HepG2 (cell line): Measurements from ENCODE around the gene ERO1A. TPM values are rescaled to one million over a fixed set of nuclear protein-coding genes. Genes with fewer than 3 reads are reported as not detected.
A peak's percentile ranks its signal among the peaks of the same experiment; 100 is the strongest.

Experiments
- ARNT2 ChIP-seq: sonication (generic); formaldehyde crosslinking; IDR thresholded peaks from 2 replicates; pipeline ENCODE4 v1.8.0; 2022; ENCODE audit warnings: mild to moderate bottlenecking, low read depth, missing genetic modification reagents, moderate library complexity
- ASH2L ChIP-seq: fragments of 300-600, 200-600 bp; sonication (generic); IDR thresholded peaks from 2 replicates; pipeline ENCODE4 v1.7.0; 2017; ENCODE audit warnings: low read depth, mild to moderate bottlenecking, moderate library complexity, mixed read lengths, low read length; ENCODE audit not compliant: insufficient read length
- ATF6 ChIP-seq: sonication (generic); formaldehyde crosslinking; conservative IDR thresholded peaks from 2 replicates; pipeline ENCODE4 v1.4.0; 2020; ENCODE audit warnings: missing genetic modification reagents
- CREB1 ChIP-seq, 2 experiments: fragments of 450-650 bp in 1 of 2; IDR thresholded peaks; 2 replicates each; pipeline ENCODE4 v1.6.1; 2016 to 2017; ENCODE audit warnings: control low read depth in 1 of 2, mild to moderate bottlenecking in 1 of 2, missing compliant biosample characterization in 1 of 2, missing genetic modification characterization in 1 of 2
- EHMT2 ChIP-seq: fragments of 200-600 bp; sonication (generic); IDR thresholded peaks from 2 replicates; pipeline ENCODE4 v1.7.0; 2017; ENCODE audit warnings: antibody characterized with exemption, low read depth, low read length, borderline replicate concordance
- FOXP4 ChIP-seq: sonication (generic); formaldehyde crosslinking; IDR thresholded peaks from 2 replicates; pipeline ENCODE4 v1.4.0; 2020; ENCODE audit warnings: missing genetic modification reagents
- HIVEP1 ChIP-seq: sonication (generic); formaldehyde crosslinking; IDR thresholded peaks from 2 replicates; pipeline ENCODE4 v1.4.0; 2020; ENCODE audit warnings: mild to moderate bottlenecking, missing genetic modification reagents
- RNF219 ChIP-seq: sonication (generic); formaldehyde crosslinking; IDR thresholded peaks from 2 replicates; pipeline ENCODE4 v1.5.0; 2020; ENCODE audit warnings: mild to moderate bottlenecking, missing genetic modification reagents
- SMYD3 ChIP-seq: sonication (generic); formaldehyde crosslinking; IDR thresholded peaks from 2 replicates; pipeline ENCODE4 v1.8.1; 2023; ENCODE audit warnings: mild to moderate bottlenecking, missing genetic modification reagents
- ZFP36L2 ChIP-seq: sonication (generic); formaldehyde crosslinking; IDR thresholded peaks from 2 replicates; pipeline ENCODE4 v1.4.0; 2020; ENCODE audit warnings: missing genetic modification reagents
- ZNF367 ChIP-seq: sonication (generic); formaldehyde crosslinking; IDR thresholded peaks from 2 replicates; pipeline ENCODE4 v1.4.0; 2020; ENCODE audit warnings: missing genetic modification reagents, borderline replicate concordance
- ZNF605 ChIP-seq: sonication (generic); formaldehyde crosslinking; IDR thresholded peaks from 2 replicates; pipeline ENCODE4 v1.8.0; 2022; ENCODE audit warnings: mild to moderate bottlenecking, missing genetic modification reagents
- polyA plus RNA-seq, 8 experiments: library from polyadenylated mRNA; depleted of rRNA in 3 of 8; stranded (reverse) in 7 of 8; unstranded in 1 of 8; fragments of >200 nt; fragmentation: Illumina TruSeq in 4 of 8; extraction: Trizol in 4 of 8; gene quantifications; 2 replicates each; pipeline versions ENCODE4 v1.2.1 to v1.2.3, GENCODE V29; 2011 to 2016; ENCODE audit warnings: low read depth in 4 of 8, missing spikeins in 1 of 8, mixed read lengths in 1 of 8; ENCODE audit not compliant: insufficient read depth in 1 of 8
- total RNA-seq, 5 experiments: library from RNA; depleted of rRNA; stranded (reverse); fragments of >200 nt; fragmentation: Illumina TruSeq; extraction: Trizol; gene quantifications; 2 replicates each; pipeline ENCODE4 v1.2.3, GENCODE V29; 2016; ENCODE audit warnings: low read depth in 1 of 5
- TF ChIP-seq, protein P1 (sequence below): IDR thresholded peaks from 2 replicates; pipeline ENCODE4 v1.6.1; 2016; ENCODE audit warnings: low read depth, missing genetic modification reagents, missing compliant biosample characterization
- TF ChIP-seq, protein P2 (sequence below): sonication (generic); formaldehyde crosslinking; IDR thresholded peaks from 2 replicates; pipeline ENCODE4 v1.4.0; 2020; ENCODE audit warnings: mild to moderate bottlenecking, low read depth, missing genetic modification reagents

Gene ERO1A
- total and polyA plus RNA-seq, 2 of the 13 experiments (the other 11 are each of a cell fraction or from before 2014, with no cell fraction given): 60.3 to 137 TPM

GRCh38 chr14:52695481-52696091 lies at the start of gene ERO1A (continued):
- TF ChIP-seq RNF219 (CRISPR knock-in tag): no peak
- no peak for TF ChIP-seq EHMT2
- TF ChIP-seq ARNT2: 0 out of 2 replicates have a peak, but pooled peaks have one; percentile 36
- no peak for TF ChIP-seq HIVEP1 (CRISPR knock-in tag)
- TF ChIP-seq SMYD3 (CRISPR knock-in tag): no peak
- peak; percentile 81 for TF ChIP-seq ASH2L
- TF ChIP-seq ZNF605 (CRISPR knock-in tag): no peak
- TF ChIP-seq ZFP36L2 (CRISPR knock-in tag): no peak
- no peak for TF ChIP-seq ATF6
- TF ChIP-seq, protein P1, sequence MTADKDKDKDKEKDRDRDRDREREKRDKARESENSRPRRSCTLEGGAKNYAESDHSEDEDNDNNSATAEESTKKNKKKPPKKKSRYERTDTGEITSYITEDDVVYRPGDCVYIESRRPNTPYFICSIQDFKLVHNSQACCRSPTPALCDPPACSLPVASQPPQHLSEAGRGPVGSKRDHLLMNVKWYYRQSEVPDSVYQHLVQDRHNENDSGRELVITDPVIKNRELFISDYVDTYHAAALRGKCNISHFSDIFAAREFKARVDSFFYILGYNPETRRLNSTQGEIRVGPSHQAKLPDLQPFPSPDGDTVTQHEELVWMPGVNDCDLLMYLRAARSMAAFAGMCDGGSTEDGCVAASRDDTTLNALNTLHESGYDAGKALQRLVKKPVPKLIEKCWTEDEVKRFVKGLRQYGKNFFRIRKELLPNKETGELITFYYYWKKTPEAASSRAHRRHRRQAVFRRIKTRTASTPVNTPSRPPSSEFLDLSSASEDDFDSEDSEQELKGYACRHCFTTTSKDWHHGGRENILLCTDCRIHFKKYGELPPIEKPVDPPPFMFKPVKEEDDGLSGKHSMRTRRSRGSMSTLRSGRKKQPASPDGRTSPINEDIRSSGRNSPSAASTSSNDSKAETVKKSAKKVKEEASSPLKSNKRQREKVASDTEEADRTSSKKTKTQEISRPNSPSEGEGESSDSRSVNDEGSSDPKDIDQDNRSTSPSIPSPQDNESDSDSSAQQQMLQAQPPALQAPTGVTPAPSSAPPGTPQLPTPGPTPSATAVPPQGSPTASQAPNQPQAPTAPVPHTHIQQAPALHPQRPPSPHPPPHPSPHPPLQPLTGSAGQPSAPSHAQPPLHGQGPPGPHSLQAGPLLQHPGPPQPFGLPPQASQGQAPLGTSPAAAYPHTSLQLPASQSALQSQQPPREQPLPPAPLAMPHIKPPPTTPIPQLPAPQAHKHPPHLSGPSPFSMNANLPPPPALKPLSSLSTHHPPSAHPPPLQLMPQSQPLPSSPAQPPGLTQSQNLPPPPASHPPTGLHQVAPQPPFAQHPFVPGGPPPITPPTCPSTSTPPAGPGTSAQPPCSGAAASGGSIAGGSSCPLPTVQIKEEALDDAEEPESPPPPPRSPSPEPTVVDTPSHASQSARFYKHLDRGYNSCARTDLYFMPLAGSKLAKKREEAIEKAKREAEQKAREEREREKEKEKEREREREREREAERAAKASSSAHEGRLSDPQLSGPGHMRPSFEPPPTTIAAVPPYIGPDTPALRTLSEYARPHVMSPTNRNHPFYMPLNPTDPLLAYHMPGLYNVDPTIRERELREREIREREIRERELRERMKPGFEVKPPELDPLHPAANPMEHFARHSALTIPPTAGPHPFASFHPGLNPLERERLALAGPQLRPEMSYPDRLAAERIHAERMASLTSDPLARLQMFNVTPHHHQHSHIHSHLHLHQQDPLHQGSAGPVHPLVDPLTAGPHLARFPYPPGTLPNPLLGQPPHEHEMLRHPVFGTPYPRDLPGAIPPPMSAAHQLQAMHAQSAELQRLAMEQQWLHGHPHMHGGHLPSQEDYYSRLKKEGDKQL (CRISPR knock-in tag): no peak
- TF ChIP-seq FOXP4 (CRISPR knock-in tag): 0 out of 2 replicates have a peak, but pooled peaks have one; percentile 11
- TF ChIP-seq, protein P2, sequence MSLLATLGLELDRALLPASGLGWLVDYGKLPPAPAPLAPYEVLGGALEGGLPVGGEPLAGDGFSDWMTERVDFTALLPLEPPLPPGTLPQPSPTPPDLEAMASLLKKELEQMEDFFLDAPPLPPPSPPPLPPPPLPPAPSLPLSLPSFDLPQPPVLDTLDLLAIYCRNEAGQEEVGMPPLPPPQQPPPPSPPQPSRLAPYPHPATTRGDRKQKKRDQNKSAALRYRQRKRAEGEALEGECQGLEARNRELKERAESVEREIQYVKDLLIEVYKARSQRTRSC (CRISPR knock-in tag): no peak
- TF ChIP-seq ZNF367 (CRISPR knock-in tag): no peak; the same call in 1 of the 2 replicates
- no peak for TF ChIP-seq CREB1 (IDR thresholded peaks at IDR 0.05)
- TF ChIP-seq CREB1 (CRISPR knock-in tag; IDR thresholded peaks at IDR 0.05): no peak
